GM10266 (cell line): Measurements from ENCODE around the gene TBATA.

Experiments
- DNase-seq: peaks from one replicate; pipeline ENCODE4 v3.0.0; 2012; ENCODE audit errors: extremely low spot score
- CTCF ChIP-seq: IDR thresholded peaks from 2 replicates; pipeline ENCODE4 v1.5.1; 2012; ENCODE audit warnings: mild to moderate bottlenecking, low read depth; ENCODE audit not compliant: control insufficient read depth, insufficient read depth; ENCODE audit errors: missing control alignments

The TBATA gene

GRCh38 chr10:70816220-70816894 is 31.2 kb upstream of the TBATA start:
- no peak for TF ChIP-seq CTCF
- peak; percentile 66 for DNase-seq

- peak; percentile 99 for TF ChIP-seq CTCF
- DNase-seq = peak; percentile 98
Measured at GRCh38 chr10:70815504-70816219, 30.5 kb upstream of the TBATA start, which contains the start of gene SGPL1. Gene SGPL1 (plus strand): TSS chr10:70815948. CDS start chr10:70816854, 906 bp downstream.

GRCh38 chr10:70814126-70814525 is 28.9 kb upstream of the TBATA start:
- no peak for TF ChIP-seq CTCF

GRCh38 chr10:70812814-70813213 is 27.6 kb upstream of the TBATA start:
- no peak for TF ChIP-seq CTCF

More at GRCh38 chr10:70814126-70814525, 28.9 kb upstream of the TBATA start:
- no peak for DNase-seq

GRCh38 chr10:70811881-70812280 is 26.7 kb upstream of the TBATA start:
- no peak for DNase-seq
- no peak for TF ChIP-seq CTCF

More at GRCh38 chr10:70812814-70813213, 27.6 kb upstream of the TBATA start:
- no peak for DNase-seq

- DNase-seq = no peak
- TF ChIP-seq CTCF = no peak
Measured at GRCh38 chr10:70810967-70811366, 25.8 kb upstream of the TBATA start.

- DNase-seq = no peak
- no peak for TF ChIP-seq CTCF
Measured at GRCh38 chr10:70809726-70810125, 24.5 kb upstream of the TBATA start.
